GM12878 (cell line): Measurements from ENCODE around the gene ABCB4. TPM values are rescaled to one million over a fixed set of nuclear protein-coding genes. Genes with fewer than 3 reads are reported as not detected.

Experiments
- ATAC-seq: fragments of 200-7000 bp; cut with Tn5 transposase; 3 replicates; pipeline ENCODE4 v1.9.1; 2020; ENCODE audit warnings: mild to moderate bottlenecking, moderate library complexity
- BruUV-seq: library from RNA; stranded (reverse); fragments of 400-500 nt; replicated peaks from 2 replicates; lab custom pipeline; 2021; lab: Mats Ljungman, UMichigan
- CTCF ChIA-PET: fragments of 300-600 bp; sonication (Branson Sonifier 250); formaldehyde crosslinking; extraction: SDS; loops from one replicate; lab custom pipeline; 2021; ENCODE audit warnings: inconsistent platforms; lab: Yijun Ruan, JAX
- POLR2A ChIA-PET: fragments of 350-600 bp; formaldehyde crosslinking; extraction: SDS; loops from one replicate; lab custom pipeline; 2021; ENCODE audit warnings: inconsistent platforms; lab: Charles Lee
- RAD21 ChIA-PET: fragments of 300-600 bp; sonication (Branson Sonifier 250); formaldehyde crosslinking; loops from one replicate; lab custom pipeline; 2023; ENCODE audit warnings: antibody characterized with exemption; ENCODE audit not compliant: unreplicated experiment; lab: Charles Lee
- SMC1A ChIA-PET: fragments of 300-600 bp; sonication (Branson Sonifier 250); formaldehyde crosslinking; loops from one replicate; lab custom pipeline; 2023; ENCODE audit not compliant: unreplicated experiment, uncharacterized antibody; lab: Charles Lee
- DNase-seq: peaks from one replicate; pipeline ENCODE4 v3.0.0-alpha.2; 2011; ENCODE audit warnings: low read depth, low spot score
- FAIRE-seq: peaks from 3 replicates; lab custom pipeline; 2011; peaks lifted over from hg19 to GRCh38; lab: Jason Lieb, UNC
- H2AFZ ChIP-seq: 2 replicates; pipeline ENCODE4 v1.6.0; 2011; ENCODE audit warnings: low read depth, low read length, control low read depth; ENCODE audit not compliant: control insufficient read depth
- H3K27ac ChIP-seq: 2 replicates; pipeline ENCODE4 v1.5.1; 2011; ENCODE audit warnings: control low read depth; ENCODE audit not compliant: control insufficient read depth, insufficient read depth
- H3K27me3 ChIP-seq, 2 experiments: replicated peaks in 1 of 2; 2 replicates each; pipeline versions ENCODE4 v1.6.0 to v1.6.1; 2011; ENCODE audit warnings: low read length in 1 of 2; ENCODE audit not compliant: control insufficient read depth in 2 of 2, insufficient read depth in 2 of 2
- H3K36me3 ChIP-seq, 2 experiments: 2 replicates each; pipeline ENCODE4 v1.5.1; 2011; ENCODE audit warnings: low read length in 1 of 2; ENCODE audit not compliant: control insufficient read depth in 2 of 2, insufficient read depth in 2 of 2
- H3K4me1 ChIP-seq: 2 replicates; pipeline ENCODE4 v1.6.1; 2011; ENCODE audit warnings: mild to moderate bottlenecking, low read length, moderate library complexity, mixed read lengths; ENCODE audit not compliant: control insufficient read depth, insufficient read depth
- H3K4me2 ChIP-seq: 2 replicates; pipeline ENCODE4 v1.6.0; 2011; ENCODE audit warnings: control low read depth; ENCODE audit not compliant: control insufficient read depth, insufficient read depth
- H3K4me3 ChIP-seq: fragments of 200-600 bp; sonication (generic); 2 replicates; pipeline ENCODE4 v1.5.1; 2016
- H3K79me2 ChIP-seq: 2 replicates; pipeline ENCODE4 v1.6.0; 2011; ENCODE audit warnings: low read length; ENCODE audit not compliant: control insufficient read depth, insufficient read depth
- H3K9ac ChIP-seq: 2 replicates; pipeline ENCODE4 v1.8.0; 2011; ENCODE audit warnings: low read length, control low read depth, mixed read lengths; ENCODE audit not compliant: control insufficient read depth, insufficient read depth
- H3K9me3 ChIP-seq: replicated peaks from 3 replicates; pipeline ENCODE4 v1.5.1; 2011; ENCODE audit warnings: mild to moderate bottlenecking, low read length; ENCODE audit not compliant: control insufficient read depth, insufficient read depth
- H4K20me1 ChIP-seq: 2 replicates; pipeline ENCODE4 v1.6.0; 2011; ENCODE audit not compliant: control insufficient read depth, insufficient read depth
- BACH1 ChIP-seq: fragments of 450-650 bp; IDR thresholded peaks from 2 replicates; pipeline ENCODE4 v1.6.1; 2017; ENCODE audit warnings: mild to moderate bottlenecking, borderline replicate concordance
- BCL11A ChIP-seq: IDR thresholded peaks from 2 replicates; pipeline ENCODE4 v1.6.1; 2011; ENCODE audit warnings: low read depth, low read length
- CBX5 ChIP-seq: sonication (generic); IDR thresholded peaks from 2 replicates; pipeline ENCODE4 v1.6.1; 2016; ENCODE audit warnings: low read depth, moderate library complexity, mild to moderate bottlenecking, inconsistent platforms
- EGR1 ChIP-seq, 2 experiments: IDR thresholded peaks; 1 replicate in 1 of 2; 2 replicates in 1 of 2; pipeline ENCODE4 v1.6.1; 2011 to 2012; ENCODE audit warnings: low read depth in 2 of 2, low read length in 2 of 2, borderline replicate concordance in 1 of 2, mild to moderate bottlenecking in 1 of 2, moderate library complexity in 1 of 2
- HDAC6 ChIP-seq: fragments of 200-600 bp; sonication (generic); IDR thresholded peaks from one replicate; pipeline ENCODE4 v1.8.0; 2017; ENCODE audit warnings: antibody characterized with exemption; ENCODE audit not compliant: unreplicated experiment
- HDGF ChIP-seq: fragments of 450-650 bp; IDR thresholded peaks from 2 replicates; pipeline ENCODE4 v1.6.1; 2016; ENCODE audit warnings: antibody characterized with exemption
- IKZF1 ChIP-seq: fragments of 450-650 bp; conservative IDR thresholded peaks from 2 replicates; pipeline ENCODE4 v1.6.1; 2017; ENCODE audit warnings: antibody characterized with exemption, mild to moderate bottlenecking
- JUND ChIP-seq: IDR thresholded peaks from 2 replicates; pipeline ENCODE4 v1.6.1; 2012; ENCODE audit warnings: low read depth, mild to moderate bottlenecking, low read length, improper control_type of control experiment, moderate library complexity
- NBN ChIP-seq: fragments of 450-650 bp; IDR thresholded peaks from 2 replicates; pipeline ENCODE4 v1.6.1; 2016
- NR2C2 ChIP-seq: IDR thresholded peaks from 2 replicates; pipeline ENCODE4 v1.6.1; 2011; ENCODE audit warnings: borderline replicate concordance, low read depth; ENCODE audit not compliant: control insufficient read depth, insufficient read length
- TBL1XR1 ChIP-seq: IDR thresholded peaks from 2 replicates; pipeline ENCODE4 v1.6.1; 2012; ENCODE audit warnings: low read depth, low read length, improper control_type of control experiment
- ZBED1 ChIP-seq: IDR thresholded peaks from 2 replicates; pipeline ENCODE4 v1.6.1; 2016; ENCODE audit warnings: borderline replicate concordance
- WGBS: methylation state at CpG from one replicate; pipeline ENCODE4 v1.1.6; 2016; ENCODE audit warnings: low lambda C conversion rate; ENCODE audit not compliant: insufficient replicate concordance, insufficient coverage; ENCODE audit errors: missing lambda C conversion rate; 5-methylcytosine and 5-hydroxymethylcytosine counted together
- in situ Hi-C: fragments of 300-500 bp; cut with MboI; formaldehyde crosslinking; loops from 9 replicates; pipeline ENCODE4 v1.14.3; 2018; ENCODE audit warnings: mixed read lengths
- intact Hi-C: fragments of 100-400 bp; cut with micrococcal nuclease; formaldehyde crosslinking; loops from one replicate; pipeline ENCODE4 v1.14.2; 2022; ENCODE audit not compliant: unreplicated experiment
- polyA plus RNA-seq, 11 experiments: library from polyadenylated mRNA; depleted of rRNA in 4 of 11; unstranded in 6 of 11; stranded (reverse) in 5 of 11; fragments of >200 nt; fragmentation: Nextera tagmentation in 4 of 11; fragmentation: Illumina TruSeq in 1 of 11; extraction: Ambion mirVana in 4 of 11; extraction: Trizol in 1 of 11; gene quantifications; 1 replicate in 1 of 11; 2 replicates in 10 of 11; pipeline versions ENCODE4 v1.2.1 to v1.2.3, GENCODE V29; 2011 to 2016; ENCODE audit warnings: inconsistent platforms in 2 of 11, missing spikeins in 2 of 11, low read depth in 1 of 11
- total RNA-seq, 4 experiments: library from RNA; depleted of rRNA in 3 of 4; stranded (reverse); fragments of >200 nt in 3 of 4; fragmentation: Illumina TruSeq in 1 of 4; extraction: Trizol in 1 of 4; gene quantifications; 2 replicates each; pipeline versions ENCODE4 v1.2.1 to v1.2.3, GENCODE V29; 2013 to 2021
- TF ChIP-seq, protein P1 (sequence below): fragments of 450-650 bp; IDR thresholded peaks from 2 replicates; pipeline ENCODE4 v1.6.1; 2018; ENCODE audit warnings: borderline replicate concordance, mild to moderate bottlenecking; ENCODE audit not compliant: partially characterized antibody
- TF ChIP-seq, protein P2 (sequence below): IDR thresholded peaks from 2 replicates; pipeline ENCODE4 v1.6.1; 2011; ENCODE audit warnings: low read depth, mild to moderate bottlenecking, low read length, moderate library complexity, borderline replicate concordance; ENCODE audit errors: extremely low read depth
- TF ChIP-seq, protein P3 (sequence below): fragments of 150-350 bp; IDR thresholded peaks from 2 replicates; pipeline ENCODE4 v1.6.1; 2014; ENCODE audit warnings: mild to moderate bottlenecking, low read depth, low read length
- TF ChIP-seq, protein P4 (sequence below): fragments of 450-650 bp; IDR thresholded peaks from 2 replicates; pipeline ENCODE4 v1.6.1; 2017; ENCODE audit warnings: antibody characterized with exemption, mild to moderate bottlenecking, moderate library complexity

Gene ABCB4
- total and polyA plus RNA-seq, 10 of the 15 experiments (the other 5 are each of a cell fraction or from before 2014, with no cell fraction given): 1.9 to 8.3 (median 4.4) TPM

DNA sequence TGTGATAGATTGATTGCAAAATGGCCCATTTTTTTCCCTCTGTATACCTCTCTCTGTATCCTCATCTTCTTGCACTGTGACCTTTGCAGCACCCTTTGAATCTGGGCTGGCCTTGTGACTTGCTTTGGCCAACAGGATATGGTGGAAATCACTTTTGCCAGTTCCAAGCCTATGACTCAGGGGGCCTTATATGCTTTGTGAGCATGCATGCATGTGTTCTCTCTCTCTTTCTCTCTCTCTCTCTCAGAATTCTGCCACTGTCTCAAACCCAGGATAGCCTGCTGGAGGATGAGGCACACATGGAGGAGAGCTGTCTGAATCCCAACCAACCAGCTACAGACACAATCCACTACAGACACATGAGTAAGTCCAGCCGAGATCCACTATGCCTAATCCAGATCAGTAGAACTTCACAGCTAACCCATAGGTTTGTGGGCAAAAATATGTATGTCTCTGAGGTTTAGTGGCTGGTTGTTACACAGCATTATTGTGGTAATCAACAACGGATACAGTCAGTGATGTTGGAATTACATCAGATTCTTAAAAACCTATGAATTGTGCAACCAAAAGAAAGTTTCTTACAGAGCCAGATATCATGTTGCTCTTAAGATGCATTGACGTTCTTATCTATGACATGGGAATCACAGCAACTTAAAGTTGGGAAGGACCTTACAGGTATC, 41.8 kb upstream of the ABCB4 start:
- no peaks in the 10 kb centered on the region for H3K36me3 ChIP-seq
- no peaks in the 10 kb centered on the region for H4K20me1 ChIP-seq
- in situ Hi-C loops: no loop called here
- intact Hi-C loops: no loop called here
- H3K27me3 ChIP-seq: no peaks in the 10 kb centered on the region
- H3K27ac ChIP-seq: no peak overlapping the region
- DNase-seq (no peak), FAIRE-seq (no peak), ATAC-seq (no peak)
- ChIA-PET SMC1A (interaction anchor here (0.7 to 2.0 kb wide), 5 partner anchors 11 to 83 kb away, joined by 3 to 8 read pairs (median 4); partner anchors contain the start of gene ABCB1), RAD21 (no interaction called here), CTCF (interaction anchor here (2.5 kb wide), 1 partner anchor 11 kb away, joined by 13 read pairs; no protein-coding TSS in a partner anchor), POLR2A (no interaction called here)
- 68% methylated on average over 3 of the region's 3 CpGs for WGBS
- no peak for TF ChIP-seq BACH1
- TF ChIP-seq, protein P1, sequence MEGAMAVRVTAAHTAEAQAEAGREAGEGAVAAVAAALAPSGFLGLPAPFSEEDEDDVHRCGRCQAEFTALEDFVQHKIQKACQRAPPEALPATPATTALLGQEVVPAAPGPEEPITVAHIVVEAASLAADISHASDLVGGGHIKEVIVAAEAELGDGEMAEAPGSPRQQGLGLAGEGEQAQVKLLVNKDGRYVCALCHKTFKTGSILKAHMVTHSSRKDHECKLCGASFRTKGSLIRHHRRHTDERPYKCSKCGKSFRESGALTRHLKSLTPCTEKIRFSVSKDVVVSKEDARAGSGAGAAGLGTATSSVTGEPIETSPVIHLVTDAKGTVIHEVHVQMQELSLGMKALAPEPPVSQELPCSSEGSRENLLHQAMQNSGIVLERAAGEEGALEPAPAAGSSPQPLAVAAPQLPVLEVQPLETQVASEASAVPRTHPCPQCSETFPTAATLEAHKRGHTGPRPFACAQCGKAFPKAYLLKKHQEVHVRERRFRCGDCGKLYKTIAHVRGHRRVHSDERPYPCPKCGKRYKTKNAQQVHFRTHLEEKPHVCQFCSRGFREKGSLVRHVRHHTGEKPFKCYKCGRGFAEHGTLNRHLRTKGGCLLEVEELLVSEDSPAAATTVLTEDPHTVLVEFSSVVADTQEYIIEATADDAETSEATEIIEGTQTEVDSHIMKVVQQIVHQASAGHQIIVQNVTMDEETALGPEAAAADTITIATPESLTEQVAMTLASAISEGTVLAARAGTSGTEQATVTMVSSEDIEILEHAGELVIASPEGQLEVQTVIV: no peak
- TF ChIP-seq, protein P2, sequence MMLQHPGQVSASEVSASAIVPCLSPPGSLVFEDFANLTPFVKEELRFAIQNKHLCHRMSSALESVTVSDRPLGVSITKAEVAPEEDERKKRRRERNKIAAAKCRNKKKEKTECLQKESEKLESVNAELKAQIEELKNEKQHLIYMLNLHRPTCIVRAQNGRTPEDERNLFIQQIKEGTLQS: no peak
- TF ChIP-seq, protein P3, sequence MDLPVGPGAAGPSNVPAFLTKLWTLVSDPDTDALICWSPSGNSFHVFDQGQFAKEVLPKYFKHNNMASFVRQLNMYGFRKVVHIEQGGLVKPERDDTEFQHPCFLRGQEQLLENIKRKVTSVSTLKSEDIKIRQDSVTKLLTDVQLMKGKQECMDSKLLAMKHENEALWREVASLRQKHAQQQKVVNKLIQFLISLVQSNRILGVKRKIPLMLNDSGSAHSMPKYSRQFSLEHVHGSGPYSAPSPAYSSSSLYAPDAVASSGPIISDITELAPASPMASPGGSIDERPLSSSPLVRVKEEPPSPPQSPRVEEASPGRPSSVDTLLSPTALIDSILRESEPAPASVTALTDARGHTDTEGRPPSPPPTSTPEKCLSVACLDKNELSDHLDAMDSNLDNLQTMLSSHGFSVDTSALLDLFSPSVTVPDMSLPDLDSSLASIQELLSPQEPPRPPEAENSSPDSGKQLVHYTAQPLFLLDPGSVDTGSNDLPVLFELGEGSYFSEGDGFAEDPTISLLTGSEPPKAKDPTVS: no peak
- no peak for TF ChIP-seq NR2C2
- TF ChIP-seq, protein P4, sequence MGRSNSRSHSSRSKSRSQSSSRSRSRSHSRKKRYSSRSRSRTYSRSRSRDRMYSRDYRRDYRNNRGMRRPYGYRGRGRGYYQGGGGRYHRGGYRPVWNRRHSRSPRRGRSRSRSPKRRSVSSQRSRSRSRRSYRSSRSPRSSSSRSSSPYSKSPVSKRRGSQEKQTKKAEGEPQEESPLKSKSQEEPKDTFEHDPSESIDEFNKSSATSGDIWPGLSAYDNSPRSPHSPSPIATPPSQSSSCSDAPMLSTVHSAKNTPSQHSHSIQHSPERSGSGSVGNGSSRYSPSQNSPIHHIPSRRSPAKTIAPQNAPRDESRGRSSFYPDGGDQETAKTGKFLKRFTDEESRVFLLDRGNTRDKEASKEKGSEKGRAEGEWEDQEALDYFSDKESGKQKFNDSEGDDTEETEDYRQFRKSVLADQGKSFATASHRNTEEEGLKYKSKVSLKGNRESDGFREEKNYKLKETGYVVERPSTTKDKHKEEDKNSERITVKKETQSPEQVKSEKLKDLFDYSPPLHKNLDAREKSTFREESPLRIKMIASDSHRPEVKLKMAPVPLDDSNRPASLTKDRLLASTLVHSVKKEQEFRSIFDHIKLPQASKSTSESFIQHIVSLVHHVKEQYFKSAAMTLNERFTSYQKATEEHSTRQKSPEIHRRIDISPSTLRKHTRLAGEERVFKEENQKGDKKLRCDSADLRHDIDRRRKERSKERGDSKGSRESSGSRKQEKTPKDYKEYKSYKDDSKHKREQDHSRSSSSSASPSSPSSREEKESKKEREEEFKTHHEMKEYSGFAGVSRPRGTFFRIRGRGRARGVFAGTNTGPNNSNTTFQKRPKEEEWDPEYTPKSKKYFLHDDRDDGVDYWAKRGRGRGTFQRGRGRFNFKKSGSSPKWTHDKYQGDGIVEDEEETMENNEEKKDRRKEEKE: no peak
- no peak for TF ChIP-seq IKZF1
- no peak for TF ChIP-seq JUND
- no peak for TF ChIP-seq NBN
- TF ChIP-seq TBL1XR1: no peak
- TF ChIP-seq EGR1 (IDR thresholded peaks at IDR 0.05; ENCODE audit: borderline replicate concordance in 1 of 2, low read depth in 2 of 2, low read length in 2 of 2): no peak
- no peak for TF ChIP-seq BCL11A
- TF ChIP-seq HDAC6: no peak
- no peak for TF ChIP-seq ZBED1
- no peak for TF ChIP-seq HDGF
- TF ChIP-seq CBX5: no peak
- no TSS peak for BruUV-seq
- H3K9ac ChIP-seq: no peak overlapping the region
- no peak overlapping the region for H2AFZ ChIP-seq
- no peaks in the 10 kb centered on the region for H3K4me1 ChIP-seq
- H3K4me2 ChIP-seq: no peak overlapping the region
- no peaks in the 10 kb centered on the region for H3K79me2 ChIP-seq
- no peak overlapping the region for H3K4me3 ChIP-seq
- H3K9me3 ChIP-seq: no peaks in the 10 kb centered on the region
